HPDE6-E6E7 (cell line): ENCODE measurements around the gene IL1A.
"Not testable (repeated sequence)": the region's sequence is repeated elsewhere in the genome, so short reads cannot be mapped to it uniquely, and the experiment has no call there.

Experiments used
- DNase-seq: peaks from one replicate; pipeline ENCODE4 v3.0.0; 2011; ENCODE audit warnings: missing footprints; ENCODE audit errors: extremely low spot score

IL1A gene, protein sequence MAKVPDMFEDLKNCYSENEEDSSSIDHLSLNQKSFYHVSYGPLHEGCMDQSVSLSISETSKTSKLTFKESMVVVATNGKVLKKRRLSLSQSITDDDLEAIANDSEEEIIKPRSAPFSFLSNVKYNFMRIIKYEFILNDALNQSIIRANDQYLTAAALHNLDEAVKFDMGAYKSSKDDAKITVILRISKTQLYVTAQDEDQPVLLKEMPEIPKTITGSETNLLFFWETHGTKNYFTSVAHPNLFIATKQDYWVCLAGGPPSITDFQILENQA

DNA sequence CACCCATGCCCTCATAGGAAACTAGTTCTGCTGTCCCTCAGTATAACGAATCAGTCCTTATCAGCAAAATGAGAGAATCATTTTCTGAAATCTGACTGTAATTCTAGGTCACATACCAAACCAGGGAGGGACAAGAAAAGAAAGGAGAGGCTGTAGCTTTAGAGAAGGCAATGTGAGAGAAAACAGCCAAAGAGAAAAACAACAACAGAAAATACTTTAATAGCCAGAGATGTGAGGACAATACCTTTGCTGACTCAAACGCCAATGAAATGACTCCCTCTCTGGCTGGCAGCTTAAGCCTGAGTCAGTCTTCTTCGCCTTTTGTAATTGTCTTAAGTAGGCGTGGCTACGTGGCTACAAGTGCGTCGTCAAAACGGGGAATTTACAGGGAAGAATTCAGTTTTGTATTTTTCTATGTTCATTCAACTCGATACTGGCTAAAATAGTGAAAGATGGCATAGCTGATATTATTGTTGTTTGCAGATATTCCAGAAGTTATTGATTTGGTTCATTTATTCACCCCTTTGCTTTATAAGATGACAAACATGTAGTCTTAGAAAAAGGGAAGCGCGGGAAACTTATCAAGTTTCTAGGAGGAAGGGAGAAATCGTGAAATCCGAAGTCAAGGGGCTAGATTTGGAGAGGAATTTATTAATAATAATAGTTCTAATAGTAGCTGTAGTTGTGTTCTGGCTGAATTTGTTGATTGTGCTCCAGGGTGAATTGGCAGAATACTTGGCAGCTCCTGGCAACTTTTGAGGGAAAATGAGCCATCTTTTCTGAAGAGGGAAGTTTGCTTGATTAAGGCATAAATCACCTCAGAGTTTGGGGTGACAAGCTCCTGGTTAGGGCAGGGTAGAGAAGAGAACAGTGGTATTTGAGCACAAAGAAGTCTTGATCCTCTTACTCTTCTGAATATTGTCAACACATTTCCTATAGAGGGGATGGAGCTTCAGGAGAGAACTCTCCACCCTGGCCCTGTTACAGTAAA lies at the start of gene IL1A:
Gene IL1A (minus strand): TSS at position 295 of the 991 bp plus-strand sequence. CDS start 723 bp downstream, outside the sequence.
- DNase-seq: peak; percentile 84

DNA sequence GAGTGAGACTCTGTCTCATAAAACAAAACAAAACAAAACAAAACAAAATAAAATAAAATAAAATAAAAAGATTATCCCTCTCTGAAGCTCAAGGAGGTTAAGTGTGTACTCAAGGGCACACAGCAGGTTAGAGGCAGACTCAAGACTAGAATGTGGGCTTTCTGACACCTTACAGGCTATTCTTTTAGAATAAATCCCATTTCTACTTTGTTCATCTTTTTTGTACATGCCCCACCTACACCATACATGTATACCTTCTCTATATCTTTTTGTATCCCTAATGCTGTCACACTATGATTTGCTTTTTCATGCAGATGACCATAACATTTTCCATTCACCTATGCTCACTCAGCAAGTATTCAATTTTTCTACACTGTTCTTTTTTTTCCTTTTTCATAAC lies 49.7 kb upstream of the IL1A start:
- no peak for DNase-seq

DNA sequence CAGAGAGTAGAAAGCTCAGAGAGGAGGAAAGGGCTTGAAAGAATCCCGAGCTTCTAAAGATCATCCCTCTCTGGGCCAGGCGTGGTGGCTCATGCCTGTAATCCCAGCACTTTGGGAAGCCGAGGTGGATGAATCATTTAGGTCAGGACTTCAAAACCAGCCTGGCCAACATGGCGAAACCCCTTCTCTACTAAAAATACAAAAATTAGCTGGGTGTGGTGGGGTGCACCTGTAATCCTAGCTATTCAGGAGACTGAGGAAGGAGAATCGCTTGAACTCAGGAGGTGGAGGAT lies 49.3 kb upstream of the IL1A start:
- DNase-seq: not testable (repeated sequence)

DNA sequence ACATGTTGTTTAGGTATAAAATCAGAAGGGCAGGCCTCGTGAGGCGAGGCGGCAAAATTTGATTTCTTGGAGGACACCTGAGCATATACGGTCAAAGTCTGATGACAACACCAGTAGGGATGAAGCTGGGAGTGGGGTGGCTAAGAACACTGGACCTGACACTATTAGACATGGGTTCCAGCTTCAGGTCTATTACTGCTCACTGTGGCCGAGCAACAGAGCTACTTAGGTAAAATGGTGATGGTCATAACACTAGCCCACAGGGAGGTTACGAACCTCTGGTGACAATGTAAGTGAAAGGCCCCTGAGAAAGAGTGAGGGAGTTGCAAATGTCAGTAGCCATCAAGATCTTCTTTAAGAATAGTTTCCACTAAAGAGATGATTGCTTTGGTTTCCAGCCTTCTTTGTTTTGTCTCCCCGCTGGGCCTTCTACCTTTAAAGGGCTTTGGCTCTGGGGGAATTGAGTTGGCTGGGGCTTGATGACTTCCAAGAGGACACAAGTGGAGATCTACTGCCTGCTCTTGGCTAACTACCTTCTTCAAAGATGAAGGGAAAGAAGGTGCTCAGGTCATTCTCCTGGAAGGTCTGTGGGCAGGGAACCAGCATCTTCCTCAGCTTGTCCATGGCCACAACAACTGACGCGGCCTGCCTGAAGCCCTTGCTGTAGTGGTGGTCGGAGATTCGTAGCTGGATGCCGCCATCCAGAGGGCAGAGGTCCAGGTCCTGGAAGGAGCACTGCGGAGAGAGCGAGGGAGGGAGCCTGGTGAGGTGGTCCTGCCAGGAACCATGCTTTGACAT lies 48.7 kb upstream of the IL1A start:
- DNase-seq: no peak

DNA sequence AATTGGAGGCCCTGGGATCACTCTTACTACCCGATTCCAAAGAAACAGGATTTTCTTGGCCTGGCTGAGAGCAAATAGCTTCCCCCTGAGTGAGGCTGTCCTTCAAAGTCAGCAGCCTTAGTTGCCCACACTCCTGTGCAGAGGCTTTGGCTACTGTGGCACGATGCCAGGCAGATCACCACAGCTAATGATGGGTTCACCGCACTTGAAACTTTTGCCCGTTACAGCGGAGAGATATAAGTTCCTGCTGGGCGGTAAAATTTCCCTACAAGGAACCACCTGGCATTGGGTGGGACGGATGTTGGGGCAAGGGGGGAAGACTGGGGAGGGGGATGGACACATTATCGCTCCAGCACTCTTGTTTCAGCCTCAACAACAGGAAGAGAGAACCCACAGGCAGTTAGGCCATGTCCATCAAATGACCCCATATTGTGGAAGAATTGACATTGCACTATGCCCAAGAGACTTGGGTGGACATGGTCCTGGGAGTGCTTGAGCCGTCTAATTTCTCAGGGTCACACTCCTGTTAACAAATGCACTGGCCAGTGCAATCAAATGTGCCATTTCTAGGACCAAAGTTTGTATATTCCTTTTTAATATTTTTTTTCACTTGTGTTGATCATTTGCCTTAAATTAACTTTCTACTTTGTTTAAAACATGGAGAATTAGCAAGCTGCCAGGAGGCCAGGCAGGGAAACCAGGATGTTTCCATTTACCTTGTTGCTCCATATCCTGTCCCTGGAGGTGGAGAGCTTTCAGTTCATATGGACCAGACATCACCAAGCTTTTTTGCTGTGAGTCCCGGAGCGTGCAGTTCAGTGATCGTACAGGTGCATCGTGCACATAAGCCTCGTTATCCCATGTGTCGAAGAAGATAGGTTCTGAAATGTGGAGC lies 47.9 kb upstream of the IL1A start:
- no peak for DNase-seq

DNA sequence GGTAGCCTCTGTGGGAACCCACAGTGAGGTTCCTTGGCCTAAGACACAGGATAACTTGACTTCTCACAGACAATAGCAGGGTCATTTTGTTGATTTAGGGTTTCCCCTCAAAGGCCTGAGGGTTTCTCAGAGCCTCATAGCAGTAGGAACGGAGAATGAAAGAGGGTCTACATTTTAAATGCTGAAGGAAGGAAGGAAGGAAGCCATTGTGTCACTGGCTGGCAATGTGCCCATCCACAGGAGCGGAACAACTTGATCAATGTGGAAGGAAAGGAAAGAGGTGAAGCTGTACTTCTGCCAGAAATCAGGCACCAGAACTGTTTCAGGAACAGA lies 47.2 kb upstream of the IL1A start:
- no peak for DNase-seq

DNA sequence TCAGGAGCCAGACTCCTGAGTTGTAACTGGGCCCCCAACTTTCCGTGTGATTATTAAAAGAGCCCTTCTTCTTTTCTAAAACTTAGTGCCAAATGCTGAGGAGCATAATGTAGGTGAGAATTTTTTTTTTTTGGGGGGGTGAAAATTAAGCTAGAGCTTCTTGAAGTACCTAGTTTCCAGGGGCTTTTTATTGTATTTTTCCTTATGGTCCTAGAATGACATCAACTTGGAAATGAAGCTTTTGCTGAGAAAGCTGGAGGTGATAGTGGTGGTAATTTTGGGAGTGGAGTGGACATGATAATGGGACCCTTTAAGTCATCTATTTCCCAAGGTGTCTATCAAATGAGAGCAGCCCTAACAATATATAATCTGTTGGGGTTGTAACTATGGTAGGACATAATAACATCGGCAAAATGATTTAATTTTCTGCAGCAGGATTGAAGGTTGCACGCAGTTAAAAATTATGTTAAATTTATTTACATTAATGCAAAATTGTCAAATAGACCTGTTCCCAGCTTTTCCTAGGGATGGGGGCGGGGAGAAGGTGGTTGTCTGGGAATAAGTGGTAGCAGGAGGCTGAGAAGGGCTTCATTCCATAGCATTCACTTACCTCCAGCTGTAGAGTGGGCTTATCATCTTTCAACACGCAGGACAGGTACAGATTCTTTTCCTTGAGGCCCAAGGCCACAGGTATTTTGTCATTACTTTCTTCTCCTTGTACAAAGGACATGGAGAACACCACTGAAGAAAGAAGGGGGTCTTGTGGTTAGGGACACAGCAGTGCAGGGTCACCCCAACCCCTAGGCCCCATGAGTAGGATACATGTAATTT lies 46.6 kb upstream of the IL1A start:
- no peak for DNase-seq

DNA sequence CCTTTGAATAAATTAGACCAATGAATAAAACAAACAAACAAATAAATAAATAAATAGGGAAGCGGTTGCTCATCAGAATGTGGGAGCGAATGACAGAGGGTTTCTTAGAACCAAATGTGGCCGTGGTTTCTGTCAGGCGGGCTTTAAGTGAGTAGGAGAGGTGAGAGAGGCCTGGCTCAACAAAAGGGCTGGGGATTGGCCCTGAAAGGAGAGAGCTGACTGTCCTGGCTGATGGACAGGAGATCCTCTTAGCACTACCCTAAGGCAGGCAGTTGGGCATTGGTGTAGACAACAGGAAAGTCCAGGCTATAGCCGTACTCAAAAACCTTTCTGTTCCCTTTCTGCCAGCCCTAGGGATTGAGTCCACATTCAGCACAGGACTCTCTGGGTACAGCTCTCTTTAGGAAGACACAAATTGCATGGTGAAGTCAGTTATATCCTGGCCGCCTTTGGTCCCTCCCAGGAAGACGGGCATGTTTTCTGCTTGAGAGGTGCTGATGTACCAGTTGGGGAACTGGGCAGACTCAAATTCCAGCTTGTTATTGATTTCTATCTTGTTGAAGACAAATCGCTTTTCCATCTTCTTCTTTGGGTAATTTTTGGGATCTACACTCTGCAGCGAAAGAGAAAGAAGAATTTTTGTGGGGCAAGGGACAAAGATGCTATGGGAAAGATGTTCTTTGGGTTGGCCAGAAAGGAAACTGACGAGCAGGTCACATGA lies 45.8 kb upstream of the IL1A start:
- DNase-seq: no peak

DNA sequence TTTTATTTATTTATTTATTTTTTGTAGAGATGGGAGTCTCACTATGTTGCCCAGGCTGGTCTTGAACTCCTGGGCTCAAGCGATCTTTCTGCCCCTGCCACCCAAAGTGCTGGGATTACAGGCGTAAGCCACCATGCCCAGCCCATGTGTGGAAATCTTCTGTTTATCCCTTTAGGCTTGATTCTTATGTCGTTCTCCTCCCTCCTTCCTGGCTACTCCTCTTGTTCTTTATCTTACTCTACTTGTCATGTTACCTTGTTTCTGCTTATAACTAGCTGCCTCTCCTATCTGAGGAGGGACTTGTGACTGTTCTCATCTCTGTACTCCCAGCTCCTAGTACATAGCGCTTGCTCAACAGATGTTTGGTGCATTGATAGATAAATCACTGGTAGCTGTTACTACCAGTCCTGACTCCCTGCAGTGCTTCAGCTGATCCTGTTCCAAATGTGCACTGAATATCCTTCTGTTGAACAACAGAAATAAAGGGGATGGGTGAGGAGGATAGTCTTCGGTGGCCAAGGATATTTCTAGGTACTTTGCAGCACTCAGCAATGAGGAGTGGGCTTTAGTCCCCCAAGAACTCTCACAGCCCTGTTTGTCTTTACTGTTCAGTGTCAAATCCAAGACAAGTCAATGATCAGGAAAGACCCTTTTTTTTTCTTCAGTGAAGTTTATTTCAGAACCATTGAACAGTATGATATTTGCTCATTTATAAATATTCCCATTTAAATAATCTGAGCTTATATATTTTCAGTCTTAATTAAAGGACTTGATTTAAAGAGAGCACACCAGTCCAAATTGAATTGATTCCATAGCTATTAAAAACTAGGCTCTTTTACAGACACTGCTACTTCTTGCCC lies 45.0 kb upstream of the IL1A start:
- no peak for DNase-seq

DNA sequence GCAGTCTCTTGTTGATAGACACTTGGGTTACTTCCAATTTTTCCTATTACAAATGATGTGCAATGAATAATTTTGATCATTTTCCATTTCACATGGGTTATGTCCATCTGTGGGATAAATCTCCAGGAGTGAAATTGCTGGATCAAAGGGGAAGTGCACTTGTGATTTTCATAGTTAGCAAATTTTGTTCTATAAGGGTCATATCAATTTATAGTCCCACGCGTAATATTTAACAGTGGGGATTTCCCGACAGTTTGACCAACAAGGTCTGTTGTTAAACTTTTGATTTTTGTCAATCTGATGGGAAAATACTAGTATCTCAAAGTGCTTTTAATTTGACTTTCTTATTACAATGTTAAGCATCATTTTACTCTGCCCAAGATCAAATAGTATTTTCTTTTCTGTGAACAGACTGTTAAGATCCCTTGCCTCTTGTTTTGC lies 44.0 kb upstream of the IL1A start:
- DNase-seq: no peak

DNA sequence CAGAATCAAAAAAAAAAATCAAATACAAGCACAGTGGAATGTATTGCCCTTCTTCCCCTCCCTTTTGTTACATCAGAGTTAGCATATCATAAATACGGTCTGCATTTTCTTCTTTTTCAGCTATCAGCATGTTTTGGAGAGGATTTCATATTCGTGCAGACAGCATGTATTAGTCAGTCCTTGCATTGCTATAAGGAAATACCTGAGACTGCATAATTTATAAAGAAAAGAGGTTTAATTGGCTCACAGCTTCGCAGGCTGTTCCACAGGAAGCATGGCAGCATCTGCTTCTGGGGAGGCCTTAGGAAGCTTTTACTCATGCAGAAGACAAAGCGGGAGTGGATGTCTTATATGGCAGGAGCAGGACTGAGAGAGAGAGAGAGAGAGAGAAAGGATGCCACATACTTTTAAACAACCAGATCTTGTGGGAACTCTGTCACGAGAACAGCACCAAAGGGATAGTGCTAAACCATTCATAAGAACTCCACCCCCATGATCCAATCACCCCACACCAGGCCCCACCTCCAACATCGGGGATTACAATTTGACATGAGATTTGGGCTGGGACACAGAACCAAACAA lies 43.4 kb upstream of the IL1A start:
- DNase-seq: no peak

DNA sequence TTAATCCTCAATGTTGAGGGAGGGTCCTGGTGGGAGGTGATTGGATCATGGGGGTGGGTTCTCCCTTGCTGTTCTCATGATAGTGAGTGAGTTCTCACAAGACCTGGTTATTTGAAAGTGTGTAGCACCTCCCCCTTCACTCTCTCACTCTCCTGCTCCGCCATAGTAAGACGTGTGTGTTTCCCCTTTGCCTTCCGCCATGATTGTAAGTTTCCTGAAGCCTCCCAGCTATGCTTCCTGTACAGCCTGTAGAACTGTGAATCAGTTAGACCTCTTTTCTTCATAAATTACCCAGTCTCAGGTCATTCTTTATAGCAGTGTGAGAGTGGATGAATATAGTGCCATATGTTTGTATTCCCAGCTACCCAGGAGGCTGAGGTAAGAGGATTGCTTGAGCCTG lies 42.7 kb upstream of the IL1A start:
- no peak for DNase-seq

DNA sequence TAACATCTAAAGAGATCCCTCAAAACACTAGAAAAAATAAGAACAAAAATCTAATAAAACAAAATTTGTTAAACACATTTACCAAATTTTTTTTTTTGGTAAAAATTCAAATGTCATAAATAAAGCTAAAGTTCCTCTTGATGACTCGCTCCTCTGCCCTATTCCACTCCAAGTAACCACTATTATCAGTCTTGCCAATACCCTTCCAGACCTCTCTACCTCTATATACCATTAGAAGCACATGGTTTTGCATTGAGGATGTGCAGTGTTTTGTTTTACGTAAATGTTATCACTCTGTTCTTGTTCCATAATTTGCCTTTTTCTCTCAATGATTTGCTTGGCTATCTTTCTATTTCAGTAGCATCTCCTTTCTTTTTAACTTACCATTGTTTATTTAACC lies 41.4 kb upstream of the IL1A start:
- no peak for DNase-seq

DNA sequence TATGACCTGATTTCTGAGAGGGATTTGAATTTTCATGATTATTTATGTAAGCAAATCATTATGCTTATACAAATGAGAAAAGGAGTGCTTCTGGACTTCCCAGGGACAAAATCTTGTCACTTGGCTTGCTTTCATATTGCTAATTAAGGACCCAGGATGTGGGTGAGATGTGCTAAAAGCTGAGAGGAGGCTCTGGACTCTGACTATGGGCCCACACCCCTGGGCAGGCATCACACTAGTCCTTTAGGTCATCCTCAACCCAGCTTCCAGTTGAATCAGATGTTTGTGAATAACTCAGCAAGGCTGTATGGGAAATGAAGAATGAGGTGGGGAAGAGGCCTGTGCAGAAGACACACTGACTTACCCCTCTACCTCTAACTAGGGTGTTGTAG lies 40.4 kb upstream of the IL1A start:
- no peak for DNase-seq

DNA sequence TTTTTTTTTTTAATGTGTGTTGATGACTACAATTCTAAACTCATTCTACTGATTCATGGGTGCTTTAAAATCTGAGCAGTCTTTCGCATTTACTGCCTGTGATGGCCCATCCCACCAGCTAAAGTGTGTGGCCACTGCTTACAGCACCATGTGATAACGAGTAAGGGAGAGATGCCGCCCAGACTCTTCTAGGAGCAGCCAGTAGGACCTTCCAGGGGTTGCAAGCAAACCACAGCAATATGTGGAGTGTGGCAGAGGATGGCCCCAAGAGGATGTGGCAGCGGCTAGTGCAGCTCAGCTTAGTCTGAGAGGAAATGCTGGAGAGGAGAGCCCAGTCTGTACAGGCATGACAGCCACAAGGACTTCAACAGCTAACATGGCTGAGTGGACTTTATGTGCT lies 37.4 kb upstream of the IL1A start:
- DNase-seq: no peak

DNA sequence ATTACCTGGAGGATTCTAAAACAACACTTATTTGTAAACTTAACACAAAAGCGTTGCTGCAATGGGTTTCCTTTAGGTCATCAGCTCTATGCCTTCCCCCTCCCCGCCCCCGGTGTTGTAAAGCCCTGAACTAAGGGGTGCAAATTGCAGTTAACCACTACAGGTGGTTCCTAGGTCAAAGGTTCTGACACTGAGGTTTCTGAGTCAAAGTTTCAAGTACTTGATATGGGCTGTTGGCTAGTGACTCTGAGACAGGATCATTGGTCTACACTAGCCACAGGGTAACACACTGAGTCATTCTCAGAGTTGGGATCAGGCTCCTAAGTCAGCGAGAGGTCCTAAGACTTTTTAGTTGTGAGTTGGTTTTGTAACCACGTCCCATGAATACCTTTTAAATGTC lies 36.8 kb upstream of the IL1A start:
- no peak for DNase-seq

DNA sequence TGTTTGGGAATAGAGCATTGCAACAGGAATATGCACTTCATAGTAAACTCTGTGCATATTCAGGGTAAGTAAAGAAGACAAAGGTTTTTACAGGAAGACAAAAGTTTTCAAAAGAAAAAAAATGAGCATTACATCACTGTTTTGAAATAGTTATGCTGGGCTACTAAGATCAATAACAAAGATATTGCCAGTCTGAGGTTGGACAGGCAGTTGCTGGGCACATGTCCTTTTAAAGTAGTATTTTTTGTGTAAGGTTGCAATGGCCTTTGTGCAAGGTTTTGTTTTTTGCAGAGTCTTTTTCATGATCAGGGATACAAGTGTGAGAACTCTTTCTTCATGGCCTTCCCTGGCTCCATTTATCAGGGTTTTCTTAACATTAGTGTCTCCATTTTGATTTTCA lies 36.0 kb upstream of the IL1A start:
- DNase-seq: no peak

DNA sequence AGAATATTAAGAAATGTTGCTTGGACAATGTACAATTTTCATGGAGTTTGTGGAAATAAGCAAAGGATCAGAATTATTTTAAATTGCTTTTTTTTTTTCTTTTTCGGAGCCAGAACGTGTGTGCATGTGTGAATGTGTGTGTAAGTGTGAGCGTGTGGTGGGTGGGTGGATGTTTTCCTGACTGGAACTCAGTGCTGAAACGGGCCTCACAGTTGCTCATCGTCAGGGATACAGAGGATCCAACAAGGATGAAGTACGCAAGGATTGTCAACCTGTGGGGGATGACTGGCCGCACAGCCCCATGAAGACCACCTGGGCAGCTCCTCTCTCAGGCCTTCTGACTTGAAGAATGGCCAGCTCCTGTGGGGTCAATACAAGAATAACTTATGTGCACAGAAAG lies 34.8 kb upstream of the IL1A start:
- DNase-seq: no peak
